Progenitor cell of endocrine pancreas (in vitro differentiated cells): Measurements from ENCODE around the gene LAMA3. TPM values are rescaled to one million over a fixed set of nuclear protein-coding genes. Genes with fewer than 3 reads are reported as not detected.

Source experiments
- DNase-seq: peaks from one replicate; pipeline ENCODE4 v3.0.0; 2021; ENCODE audit warnings: low spot score; ENCODE audit not compliant: unreplicated experiment
- H3K27ac Mint-ChIP-seq: 2 replicates; pipeline ENCODE4 v1.8.0; 2021; ENCODE audit warnings: mild to moderate bottlenecking, moderate library complexity, mixed read lengths
- H3K27me3 Mint-ChIP-seq: 2 replicates; pipeline ENCODE4 v1.8.0; 2021; ENCODE audit warnings: mixed read lengths
- H3K36me3 Mint-ChIP-seq: 2 replicates; pipeline ENCODE4 v1.8.0; 2022; ENCODE audit warnings: mixed read lengths; ENCODE audit not compliant: insufficient read depth
- H3K4me1 Mint-ChIP-seq: 2 replicates; pipeline ENCODE4 v1.8.0; 2021; ENCODE audit warnings: low read depth, mixed read lengths
- H3K4me3 Mint-ChIP-seq: 2 replicates; pipeline ENCODE4 v1.8.0; 2021; ENCODE audit warnings: low read depth, mild to moderate bottlenecking, moderate library complexity, mixed read lengths
- H3K9me3 Mint-ChIP-seq: 2 replicates; pipeline ENCODE4 v1.8.0; 2021; ENCODE audit warnings: low read depth, mixed read lengths
- CTCF ChIP-seq: fragments of 200-600 bp; sonication (generic); IDR thresholded peaks from one replicate; pipeline ENCODE4 v1.5.0; 2021; ENCODE audit warnings: antibody characterized with exemption, mild to moderate bottlenecking; ENCODE audit not compliant: unreplicated experiment
- total RNA-seq: library from RNA; stranded (reverse); gene quantifications from 2 replicates; pipeline ENCODE4 v1.2.1, GENCODE V29; 2021

The LAMA3 gene
- total RNA-seq, 1 donor from 2014 or later, result 0.84 TPM

GRCh38 chr18:23885750-23886149 is 196.5 kb downstream of the LAMA3 start:
- no peak overlapping the region for H3K4me3 Mint-ChIP-seq
- no peak for DNase-seq
- TF ChIP-seq CTCF, result no peak
- no peak overlapping the region for H3K27ac Mint-ChIP-seq
- H3K4me1 Mint-ChIP-seq, result peaks cover 36% of the 10 kb centered on the region
- peaks cover 1% of the 10 kb centered on the region for H3K27me3 Mint-ChIP-seq
- H3K9me3 Mint-ChIP-seq, result no peaks in the 10 kb centered on the region
- no peaks in the 10 kb centered on the region for H3K36me3 Mint-ChIP-seq

GRCh38 chr18:23887035-23887434 is 197.8 kb downstream of the LAMA3 start:
- Mint-ChIP-seq H3K9me3 (no peaks in the 10 kb centered on the region), H3K27ac (no peak overlapping the region), H3K4me3 (no peak overlapping the region), H3K36me3 (no peaks in the 10 kb centered on the region), H3K27me3 (peaks cover 4% of the 10 kb centered on the region), H3K4me1 (peaks cover 31% of the 10 kb centered on the region)
- no peak for TF ChIP-seq CTCF
- DNase-seq, result no peak

GRCh38 chr18:23887493-23887892 is 198.2 kb downstream of the LAMA3 start:
- Mint-ChIP-seq H3K36me3 (no peaks in the 10 kb centered on the region), H3K9me3 (no peaks in the 10 kb centered on the region), H3K4me1 (peaks cover 31% of the 10 kb centered on the region), H3K27me3 (peaks cover 4% of the 10 kb centered on the region), H3K4me3 (no peak overlapping the region), H3K27ac (no peak overlapping the region)
- DNase-seq, result no peak
- no peak for TF ChIP-seq CTCF

GRCh38 chr18:23888881-23889280 is 199.6 kb downstream of the LAMA3 start:
- DNase-seq, result no peak
- peaks cover 4% of the 10 kb centered on the region for H3K27me3 Mint-ChIP-seq
- peaks cover 18% of the 10 kb centered on the region for H3K4me1 Mint-ChIP-seq
- no peak for TF ChIP-seq CTCF
- H3K4me3 Mint-ChIP-seq, result no peak overlapping the region
- H3K36me3 Mint-ChIP-seq, result no peaks in the 10 kb centered on the region
- H3K27ac Mint-ChIP-seq, result no peak overlapping the region
- no peaks in the 10 kb centered on the region for H3K9me3 Mint-ChIP-seq

- peaks cover 4% of the 10 kb centered on the region for H3K27me3 Mint-ChIP-seq
These were observed 200.7 kb downstream of the LAMA3 start for GRCh38 chr18:23889907-23890306.

More at GRCh38 chr18:23889907-23890306, 200.7 kb downstream of the LAMA3 start:
- Mint-ChIP-seq H3K4me1 (peaks cover 9% of the 10 kb centered on the region), H3K9me3 (no peaks in the 10 kb centered on the region), H3K36me3 (no peaks in the 10 kb centered on the region), H3K27ac (no peak overlapping the region), H3K4me3 (no peak overlapping the region)
- no peak for DNase-seq
- TF ChIP-seq CTCF, result no peak
